Mucosa of gallbladder (tissue), 1 donor: ENCODE data around the gene SH2D7. TPM values are rescaled to one million over a fixed set of nuclear protein-coding genes. Genes with fewer than 3 reads are reported as not detected.

ENCODE experiments used
- DNase-seq: peaks from one replicate; pipeline ENCODE4 v3.0.0-alpha.2; 2020; ENCODE audit warnings: low spot score
- total RNA-seq: library from RNA; stranded (reverse); gene quantifications from one replicate; pipeline ENCODE4 v1.2.1, GENCODE V29; 2021
- donor health status: DM: no; HTN: no; CAD: no.

Gene SH2D7
- total RNA-seq: 2.3 TPM

DNA sequence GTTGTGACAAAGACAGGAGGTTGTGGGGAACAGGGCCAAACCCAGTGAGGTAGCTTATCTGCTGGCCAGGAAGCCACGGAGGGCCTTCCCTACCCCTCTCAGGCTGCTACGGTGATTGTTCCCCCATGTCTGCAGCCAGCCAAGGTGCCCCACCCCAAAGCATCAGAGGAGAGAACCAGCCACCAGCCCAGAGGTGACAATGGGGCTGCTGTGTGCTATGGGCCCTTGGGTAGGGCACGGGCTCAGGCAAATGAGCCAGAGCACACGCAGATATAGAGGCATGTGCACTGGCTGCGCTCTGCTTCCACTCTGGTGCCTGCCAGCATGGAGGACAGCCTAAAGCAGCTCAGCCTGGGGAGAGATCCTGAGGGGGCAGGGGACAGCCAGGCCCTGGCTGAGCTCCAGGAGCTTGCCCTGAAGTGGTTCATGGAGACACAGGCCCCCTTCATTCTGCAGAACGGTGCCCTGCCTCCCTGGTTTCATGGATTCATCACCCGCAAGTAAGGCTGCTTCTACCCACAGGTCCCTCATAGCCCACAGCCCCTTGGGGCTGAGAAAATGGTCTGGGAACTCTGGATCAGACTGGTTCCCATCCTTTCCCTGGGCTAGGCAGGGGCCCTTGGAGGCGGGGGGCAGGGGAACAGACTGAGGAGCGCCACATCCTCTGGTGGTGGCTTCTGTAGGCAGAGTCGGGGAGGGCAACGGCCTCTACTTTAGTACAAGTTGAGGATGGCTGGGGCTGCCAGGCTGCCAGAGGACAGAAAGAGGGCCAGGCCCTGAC, at the start of gene SH2D7:
Gene SH2D7, plus strand, starts transcription at position 301 of the 781 bp plus-strand sequence. Its CDS starts 24 bp downstream, at position 325.
- no peak for DNase-seq

DNA sequence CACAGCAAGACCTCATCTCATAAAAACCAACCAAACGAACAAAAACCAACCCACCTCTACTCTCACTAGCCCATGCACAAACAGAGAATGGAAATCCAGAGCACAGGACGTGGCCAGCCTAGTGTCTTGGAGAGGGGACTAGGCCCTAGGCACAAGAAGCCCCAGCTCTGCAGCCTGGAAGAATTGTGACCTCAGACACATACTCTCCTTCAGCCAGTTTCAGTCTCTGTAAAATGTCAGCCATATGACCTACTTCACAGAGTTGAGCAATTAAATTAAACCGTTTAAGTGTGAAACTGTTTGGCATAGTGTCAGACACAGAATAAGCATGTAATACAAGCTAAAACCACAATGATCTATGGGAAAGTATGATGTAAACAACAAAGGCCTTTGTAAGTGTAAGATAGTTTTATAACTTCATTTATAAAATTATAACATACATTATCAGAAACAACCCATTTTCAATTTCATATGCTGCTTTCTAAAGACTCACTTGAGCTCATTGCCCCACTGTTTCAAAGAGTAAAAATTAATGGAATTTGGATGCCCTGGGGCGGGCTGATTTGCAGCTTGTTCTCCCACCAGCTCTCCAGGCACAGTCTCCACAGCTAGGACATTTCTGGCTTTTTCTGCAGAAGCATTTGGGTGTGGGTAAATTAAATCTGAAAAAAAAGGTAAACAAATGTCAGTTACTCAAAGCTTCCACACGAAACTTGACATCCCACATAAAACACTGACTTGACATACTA, 47.8 kb upstream of the SH2D7 start:
- no peak for DNase-seq

DNA sequence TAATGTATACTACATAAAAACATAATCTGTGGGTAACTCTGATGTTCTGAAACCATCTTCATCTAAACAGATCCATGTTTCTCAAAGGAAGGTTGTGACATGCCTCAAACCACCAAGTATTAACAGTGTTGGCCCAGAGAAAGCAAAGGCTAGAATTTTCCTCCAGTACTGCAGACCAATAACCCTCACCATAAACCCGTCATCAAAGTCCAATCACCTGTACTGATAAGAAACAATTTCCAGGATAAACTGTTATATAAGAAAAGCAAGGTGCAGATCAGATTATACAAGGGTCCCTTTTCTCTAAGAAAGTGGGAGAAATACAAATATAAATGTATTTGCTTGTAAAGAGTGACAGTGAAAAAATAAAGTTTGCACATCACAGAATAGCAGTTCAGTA, 47.2 kb upstream of the SH2D7 start:
- no peak for DNase-seq

DNA sequence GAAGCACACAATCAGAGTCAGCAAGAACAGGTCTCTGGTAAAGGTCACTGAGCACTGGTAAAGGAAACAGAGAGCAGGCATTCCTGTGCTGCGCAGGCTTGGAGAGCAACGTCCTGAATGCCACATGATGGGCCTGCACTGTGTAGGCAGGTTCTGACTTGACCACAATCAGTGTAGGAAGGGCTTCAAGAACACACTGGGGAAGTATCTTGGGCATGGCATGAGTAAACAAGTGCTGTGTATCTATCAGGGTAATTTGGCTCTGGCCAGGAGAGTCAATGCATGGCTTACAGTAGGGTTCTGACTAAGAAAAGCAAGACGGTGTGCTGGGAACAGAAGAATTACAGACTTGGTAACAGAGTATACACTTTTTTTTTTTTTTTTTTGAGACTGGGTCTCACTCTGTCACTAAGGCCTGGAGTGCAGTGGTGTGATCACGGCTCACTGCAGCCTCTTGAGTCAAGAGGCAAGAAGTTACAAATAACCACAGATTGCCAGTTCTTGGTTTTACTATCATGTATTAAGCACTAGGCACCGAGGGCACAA, 45.5 kb upstream of the SH2D7 start:
- no peak for DNase-seq

DNA sequence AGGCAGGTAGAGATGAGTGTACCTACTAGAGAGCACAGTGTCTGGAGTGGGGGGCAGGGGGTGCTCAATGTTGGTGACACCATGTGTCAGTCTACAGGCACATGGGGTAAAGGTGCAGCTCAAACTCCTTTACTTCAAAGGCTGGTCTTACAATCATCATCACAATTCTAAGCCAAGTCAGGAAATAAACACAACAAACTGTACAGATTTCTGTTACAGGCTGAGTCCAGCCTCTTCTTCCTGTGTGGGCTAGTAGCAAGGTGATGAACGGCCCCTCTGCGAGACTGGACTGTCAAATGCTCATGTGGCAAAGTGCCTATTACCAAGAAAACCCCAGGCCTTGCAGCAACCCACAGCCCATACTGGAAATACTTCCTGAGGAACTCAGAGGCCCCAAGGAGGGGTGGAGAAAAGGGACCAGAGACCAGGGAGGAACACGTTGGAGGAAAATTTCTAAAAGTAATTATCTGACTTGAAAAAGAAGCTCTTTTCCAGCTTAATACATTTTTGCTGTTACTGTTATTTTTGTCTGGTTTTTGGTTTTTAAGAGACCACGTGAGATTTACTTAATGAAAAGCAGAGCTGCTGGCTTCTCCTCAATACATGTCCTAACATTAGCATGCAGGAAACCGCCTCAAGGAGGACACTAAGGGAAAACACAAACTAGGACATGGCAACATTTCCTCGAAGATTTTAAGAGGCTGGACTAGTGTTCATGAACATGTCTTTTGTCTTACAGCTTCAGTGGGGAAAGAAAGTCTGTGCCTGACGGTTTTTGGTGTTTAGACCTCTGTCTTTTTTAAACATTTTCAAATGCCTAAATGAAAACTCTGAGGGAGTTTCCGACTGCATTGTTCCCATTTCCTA, 44.4 kb upstream of the SH2D7 start:
- no peak for DNase-seq

DNA sequence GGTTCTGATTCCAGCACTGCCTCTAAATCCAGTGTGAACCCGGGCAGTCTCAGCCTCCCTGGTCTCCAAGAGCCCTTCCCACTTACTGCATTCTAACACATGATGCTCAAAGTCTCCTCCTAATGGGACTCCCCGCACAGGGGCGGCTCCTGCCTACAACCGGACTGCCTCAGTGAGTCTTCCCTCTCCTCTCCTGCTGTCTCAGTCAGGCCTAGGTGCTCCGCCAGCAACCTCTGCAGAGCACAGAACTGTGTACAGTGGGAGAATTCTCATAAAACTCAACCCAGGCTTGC, 43.8 kb upstream of the SH2D7 start:
- DNase-seq: no peak

DNA sequence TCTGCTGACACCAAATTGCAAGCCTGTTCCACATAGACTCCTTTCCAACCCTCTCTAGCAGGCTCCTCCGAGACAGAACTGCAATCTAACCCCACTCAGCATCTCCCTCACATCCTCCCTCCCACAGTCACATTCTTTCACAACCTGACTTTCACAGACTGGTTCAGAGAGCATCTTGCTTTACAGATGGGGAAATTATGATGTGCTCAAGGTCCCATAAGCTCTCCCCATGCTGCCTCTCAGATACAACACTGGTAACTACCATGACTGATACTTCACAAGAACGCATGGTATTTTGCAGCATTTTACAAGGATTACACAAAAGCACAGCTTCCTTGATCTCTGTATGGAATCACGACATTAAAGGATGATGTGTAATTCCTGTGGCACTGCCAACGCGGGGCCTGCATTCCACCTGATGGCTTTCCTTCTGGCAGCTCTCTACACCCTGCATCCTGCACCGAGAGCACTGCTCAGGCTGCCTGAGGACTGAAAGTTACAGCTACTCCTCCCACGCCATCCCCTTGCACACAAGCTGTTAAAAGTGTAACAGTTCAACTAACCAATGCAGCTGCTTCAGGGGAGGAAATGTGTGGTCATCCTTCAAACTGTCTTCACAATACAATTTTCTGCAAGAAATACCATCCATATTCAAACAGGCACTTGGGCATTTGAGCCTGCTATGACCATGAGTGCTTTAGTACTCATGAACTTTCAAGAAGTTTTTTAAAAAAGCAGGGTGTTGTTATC, 42.5 kb upstream of the SH2D7 start:
- no peak for DNase-seq

DNA sequence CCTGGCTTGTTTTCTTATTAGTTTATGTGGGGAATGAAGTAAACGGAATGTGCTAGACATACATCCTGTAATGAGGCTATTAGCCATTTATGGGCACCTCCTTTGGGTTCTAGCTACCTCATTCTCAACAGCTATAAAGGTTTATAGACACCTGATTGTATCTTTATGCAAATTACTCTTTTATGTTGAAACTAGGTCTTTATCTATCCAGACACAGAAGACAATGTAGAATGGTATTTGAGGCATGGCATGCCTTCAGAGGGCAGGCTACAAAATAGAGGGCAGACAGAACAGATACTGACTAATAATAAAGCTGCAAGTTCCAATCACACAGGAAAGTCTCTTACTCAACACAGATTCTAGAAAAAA, 41.9 kb upstream of the SH2D7 start:
- no peak for DNase-seq

DNA sequence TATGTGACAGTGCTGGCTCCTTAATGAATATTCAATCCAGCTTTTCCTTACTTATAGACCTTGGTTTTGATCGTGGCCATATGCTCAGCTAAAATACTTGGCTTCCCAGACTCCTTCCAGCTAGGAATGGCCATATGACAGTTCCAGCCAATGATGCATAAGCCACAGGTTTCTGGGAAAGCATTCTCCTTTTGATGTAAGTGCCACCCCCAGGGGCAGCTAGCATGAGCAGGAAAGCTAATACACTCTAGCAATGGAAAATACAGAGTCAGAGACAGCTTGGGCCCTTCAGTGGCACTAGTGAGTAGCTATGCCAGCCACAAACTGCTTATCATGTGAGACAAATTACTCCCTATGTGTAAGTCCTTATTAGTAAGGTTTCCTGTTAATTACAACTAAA, 41.5 kb upstream of the SH2D7 start:
- no peak for DNase-seq

DNA sequence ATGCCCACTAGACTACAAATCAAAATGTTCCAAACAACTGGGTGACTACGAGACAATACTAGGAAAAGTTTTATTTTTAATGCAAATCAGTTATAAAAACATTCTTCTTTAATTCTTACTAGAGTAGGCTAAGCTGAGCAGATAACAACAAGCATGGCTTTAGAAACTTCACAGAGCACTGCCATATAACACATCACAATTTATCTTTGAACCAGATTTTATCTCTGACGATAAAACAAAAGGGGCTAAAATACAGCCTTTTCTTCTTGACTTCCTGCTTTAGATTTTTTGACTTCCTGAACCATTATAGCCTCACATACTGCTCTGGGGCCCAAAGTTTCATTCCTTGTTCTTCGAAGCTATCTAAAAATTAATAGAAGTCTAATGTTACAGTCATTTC, 40.8 kb upstream of the SH2D7 start:
- DNase-seq: no peak

DNA sequence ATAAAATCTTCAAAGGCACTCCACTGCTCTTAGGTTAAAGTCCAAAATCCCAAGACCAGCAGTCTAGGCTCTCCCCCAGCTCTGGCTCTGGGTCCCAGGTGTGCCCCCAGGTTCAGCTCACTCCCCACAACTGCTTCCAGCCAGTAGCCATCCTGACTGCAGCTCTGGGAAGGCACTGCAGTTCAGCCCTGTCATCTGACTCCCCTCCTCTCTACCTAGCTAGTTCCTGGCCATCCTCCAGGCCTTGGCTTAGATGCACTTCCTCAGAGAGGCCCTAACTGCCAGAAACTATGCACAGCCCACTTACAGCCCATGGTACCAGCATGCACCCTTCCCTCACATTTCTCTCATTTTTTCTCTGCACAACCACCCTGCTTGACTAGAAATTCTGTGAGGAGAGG, 40.4 kb upstream of the SH2D7 start:
- DNase-seq: no peak

DNA sequence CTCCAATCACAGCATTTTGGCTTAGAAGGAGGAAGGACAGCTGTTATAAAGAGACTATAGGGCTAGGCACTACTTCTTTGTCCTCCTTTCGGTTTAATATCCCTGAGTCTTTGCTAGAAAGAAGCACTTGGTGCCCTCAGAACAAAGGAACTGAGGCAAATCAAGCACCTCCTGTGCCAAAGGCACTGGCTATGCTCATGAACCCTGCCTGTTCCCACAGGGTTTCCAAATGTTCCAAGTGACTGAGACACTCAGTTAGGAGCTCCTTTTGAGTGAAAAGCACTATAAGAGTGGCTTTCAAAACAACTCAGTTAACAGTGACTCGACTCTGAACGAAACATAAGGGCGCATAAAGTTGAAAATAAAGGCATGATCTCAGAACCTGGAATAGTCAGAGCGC, 39.8 kb upstream of the SH2D7 start:
- no peak for DNase-seq

DNA sequence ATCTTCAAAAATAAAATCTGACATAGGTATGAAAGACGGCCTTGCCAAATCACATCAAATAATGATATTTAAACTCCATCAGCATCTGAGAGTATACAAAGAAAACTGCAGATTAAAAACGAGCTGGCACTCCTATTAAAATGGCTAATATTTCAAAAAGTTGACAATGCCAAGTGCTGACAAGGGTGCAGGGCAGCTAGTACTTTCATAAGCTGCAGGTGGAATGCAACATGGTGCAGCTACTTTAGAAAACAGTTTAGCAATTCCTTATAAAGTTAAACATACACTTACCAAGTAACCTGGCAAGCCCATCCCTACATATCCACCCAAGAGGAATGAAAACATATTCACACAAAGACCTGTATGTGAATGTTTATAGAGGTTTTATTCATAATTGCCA, 37.8 kb upstream of the SH2D7 start:
- no peak for DNase-seq

DNA sequence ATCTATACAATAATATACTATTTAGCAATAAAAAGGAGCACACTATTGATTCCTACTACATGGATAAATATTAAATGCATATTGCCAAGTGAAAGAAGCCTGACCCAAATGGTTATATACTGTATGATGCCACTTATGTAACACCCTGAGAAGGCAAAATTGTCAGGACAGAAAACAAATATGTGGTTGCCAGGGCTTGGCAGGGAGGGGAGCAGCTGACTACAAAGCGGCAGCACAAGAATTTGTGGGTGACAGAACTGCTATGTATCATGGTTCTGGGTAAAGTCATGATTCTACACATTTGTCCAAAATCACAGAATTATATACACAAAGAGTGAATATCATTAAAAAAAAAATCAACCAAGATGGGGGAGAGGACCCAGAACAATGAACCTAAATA, 37.4 kb upstream of the SH2D7 start:
- no peak for DNase-seq

DNA sequence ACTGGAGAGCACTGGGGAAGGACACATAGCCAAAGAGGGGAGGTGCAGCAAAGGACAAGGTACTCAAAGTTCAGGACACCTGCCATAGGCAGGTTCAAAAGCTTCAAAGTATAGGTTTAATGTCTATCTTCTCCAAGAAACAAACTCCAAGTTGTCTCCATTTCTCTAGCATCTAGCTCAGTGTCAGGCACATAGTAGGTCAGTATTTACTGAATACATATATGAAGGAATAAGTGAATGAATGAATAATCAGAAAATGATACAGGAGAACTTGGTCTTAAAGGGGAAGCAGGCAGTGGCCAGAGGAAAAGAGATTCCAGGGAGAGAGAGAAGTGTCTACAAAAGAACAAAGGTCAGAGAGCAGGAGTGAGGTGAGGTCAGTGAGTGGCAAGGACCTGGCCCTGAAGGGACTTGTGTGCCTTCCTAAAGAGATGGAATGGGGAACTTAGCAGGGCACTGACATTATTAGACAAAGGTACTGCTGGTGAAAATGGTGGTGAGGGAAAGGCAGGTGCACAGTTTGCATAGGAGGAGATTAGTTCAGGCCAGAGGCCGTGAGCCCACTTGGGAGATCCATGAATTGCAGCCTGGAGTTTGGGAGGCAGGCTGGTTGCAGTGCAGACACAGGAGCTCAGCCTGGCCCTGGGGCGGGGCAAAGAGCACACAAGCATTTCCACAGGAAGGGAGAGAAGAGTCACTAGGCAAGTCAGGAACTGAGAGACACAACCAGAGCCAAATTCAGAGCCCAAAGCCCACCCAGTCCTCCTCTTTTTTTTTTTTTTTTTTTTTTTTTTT, 36.2 kb upstream of the SH2D7 start:
- DNase-seq: no peak

DNA sequence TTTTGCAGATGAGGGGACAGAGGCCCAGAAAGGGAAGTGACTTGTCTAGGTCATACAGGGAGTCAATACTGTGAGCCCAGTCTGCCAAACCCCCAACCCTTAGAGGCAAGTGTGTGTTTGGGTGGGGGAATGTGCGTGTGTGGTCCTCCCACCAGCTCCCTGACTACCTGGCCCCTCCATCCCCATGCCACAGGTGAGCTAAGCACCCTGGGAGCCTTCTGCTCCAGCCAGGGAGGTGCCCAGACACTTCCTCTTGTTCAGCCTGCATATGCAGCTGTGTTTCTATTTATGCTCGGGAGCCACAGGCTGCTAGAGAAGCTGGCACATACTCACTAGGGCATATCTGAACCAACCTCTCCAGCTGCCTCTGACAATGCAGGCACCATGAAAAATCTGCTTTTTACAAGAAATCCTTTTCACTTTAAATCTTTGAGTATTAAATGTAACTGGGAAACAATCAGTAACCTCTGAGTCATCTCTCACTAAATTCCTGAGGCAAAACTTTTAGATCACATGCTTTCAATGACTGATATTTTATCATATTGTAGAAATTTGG, 35.6 kb upstream of the SH2D7 start:
- no peak for DNase-seq

DNA sequence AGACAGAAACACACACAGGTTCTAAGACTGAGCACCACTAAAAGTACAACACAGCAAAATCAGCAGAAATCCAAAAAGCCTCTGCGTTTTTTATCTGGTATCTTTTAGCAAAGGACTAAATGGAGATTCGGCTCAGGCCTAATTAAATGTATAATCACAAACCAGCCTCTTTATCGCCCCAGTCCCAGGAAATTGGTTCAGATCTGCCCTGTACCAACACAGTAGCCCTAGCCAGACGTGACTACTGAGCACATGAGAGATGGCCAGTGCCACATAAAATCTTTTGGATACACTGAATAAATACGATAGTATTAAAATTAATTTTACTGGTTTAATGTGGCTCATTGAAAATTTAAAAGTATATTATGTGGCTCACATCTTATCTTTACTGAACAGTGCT, 34.6 kb upstream of the SH2D7 start:
- no peak for DNase-seq

DNA sequence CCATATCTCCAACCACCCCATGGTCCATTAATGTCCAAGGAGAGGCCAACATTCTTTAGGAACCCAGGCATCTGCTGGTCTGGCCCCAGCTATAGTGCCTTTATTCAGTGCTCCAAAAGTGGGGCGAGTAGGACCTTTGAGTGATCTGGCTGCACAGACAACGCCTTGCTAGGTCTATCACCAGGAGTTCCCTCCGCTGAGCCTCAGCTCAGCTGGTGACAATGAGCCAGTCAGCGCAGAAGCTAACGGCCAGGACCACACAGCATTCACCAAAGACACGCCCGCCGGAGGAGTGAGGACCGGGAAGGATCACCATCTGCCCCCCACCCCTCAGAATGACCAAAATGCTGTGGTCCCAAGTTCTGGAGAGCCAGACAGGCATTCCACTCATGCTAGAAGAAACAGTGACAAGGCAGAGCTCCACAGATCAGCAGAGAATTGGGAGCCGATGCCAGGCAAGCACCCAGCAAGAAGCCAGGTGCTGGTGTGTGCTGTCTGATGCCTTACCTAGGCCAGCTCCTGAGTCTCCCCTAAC, 33.9 kb upstream of the SH2D7 start:
- DNase-seq: no peak

DNA sequence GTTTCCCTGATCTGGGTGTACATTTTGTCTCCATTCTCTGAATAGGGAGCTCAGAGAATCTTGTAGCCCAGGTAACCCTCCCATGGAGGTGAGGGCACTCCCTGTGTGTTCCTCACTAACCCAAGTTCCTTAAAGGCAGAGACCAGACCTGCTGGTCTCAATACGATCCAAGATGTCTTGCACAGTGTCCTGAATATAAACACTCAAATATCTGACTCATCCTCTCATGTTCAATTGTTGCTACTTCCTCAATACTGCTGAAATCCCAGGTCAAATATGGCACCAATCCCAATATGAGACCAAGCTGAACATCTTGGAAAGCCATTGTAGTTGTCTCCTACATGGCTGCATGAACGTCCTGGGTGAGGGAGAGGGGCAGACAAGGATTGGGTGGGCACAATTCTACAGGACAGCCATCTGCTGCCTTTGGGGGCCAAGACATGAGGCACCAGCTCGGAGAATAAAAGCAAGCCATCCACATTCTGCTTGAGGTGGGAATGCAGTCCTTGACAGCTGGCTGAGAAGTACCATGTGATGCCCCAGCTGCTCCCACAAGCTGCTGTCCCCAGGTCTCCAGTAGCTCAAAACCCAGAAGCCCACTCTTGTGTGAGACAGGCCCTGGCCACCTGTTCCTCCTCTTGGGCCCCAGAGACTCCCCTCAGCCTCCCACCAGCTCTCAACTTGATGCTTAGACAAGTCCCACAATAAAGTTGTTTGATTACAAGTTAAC, 33.1 kb upstream of the SH2D7 start:
- no peak for DNase-seq

DNA sequence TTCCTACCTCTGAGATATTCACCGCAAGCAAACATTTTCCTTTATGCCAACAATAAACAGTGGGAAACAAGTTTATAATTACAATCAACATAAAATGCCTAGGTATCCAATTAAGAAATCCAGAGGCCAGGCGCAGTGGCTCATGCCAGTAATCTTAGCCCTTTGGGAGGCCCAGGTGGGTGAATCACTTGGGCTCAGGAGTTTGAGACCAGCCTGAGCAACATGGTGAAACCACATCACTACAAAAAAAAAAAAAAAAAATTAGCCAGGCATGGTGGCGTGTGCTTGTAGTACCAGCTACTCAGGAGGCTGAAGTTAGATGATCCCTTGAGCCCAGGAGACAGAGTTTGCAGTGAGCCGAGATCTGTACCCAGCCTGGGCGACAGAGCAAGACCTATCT, 32.1 kb upstream of the SH2D7 start:
- DNase-seq: no peak
